Measurements from ENCODE around the gene CYP2R1. TPM values are rescaled to one million over a fixed set of nuclear protein-coding genes. Genes with fewer than 3 reads are reported as not detected.

Gene CYP2R1
- total and polyA plus RNA-seq, 2 donors from 2014 or later, result 11.6 to 18.5 TPM

GRCh38 chr11:14906578-14906977, 14.5 kb upstream of the CYP2R1 start:
- H3K9ac ChIP-seq (ENCODE audit: low read length in 3 of 3), result no peak overlapping the region
- no peak for TF ChIP-seq CTCF (IDR thresholded peaks at IDR 0.05; ENCODE audit: borderline replicate concordance, extremely low read depth, insufficient read depth)
- peaks cover 0 to 4% (median 0%) of the 10 kb centered on the region in 3 donors for H3K4me1 ChIP-seq (ENCODE audit: control insufficient read depth in 2 of 3, insufficient read depth in 2 of 3, low read depth in 1 of 3, low read length in 3 of 3)
- intact Hi-C loops (cut with DNase I), result loop anchor here (10.0 kb wide), 1 partner anchor 168 kb away; the partner anchor contains the start of gene CALCB
- FAIRE-seq (no peak), DNase-seq (no peak)
- H3K27me3 ChIP-seq (ENCODE audit: control insufficient read depth, insufficient read depth, low read length), result no peaks in the 10 kb centered on the region
- no peak overlapping the region for H3K4me3 ChIP-seq (ENCODE audit: low read length in 3 of 3)
- no peaks in the 10 kb centered on the region for H3K9me3 ChIP-seq (ENCODE audit: control insufficient read depth in 2 of 3, insufficient read depth in 1 of 3, low read length in 3 of 3)
- no peaks in the 10 kb centered on the region for H3K36me3 ChIP-seq (ENCODE audit: control insufficient read depth in 2 of 3, insufficient read depth in 3 of 3, low read length in 3 of 3)
- no peak overlapping the region for H3K27ac ChIP-seq (ENCODE audit: low read depth in 2 of 2, low read length in 2 of 2)

GRCh38 chr11:14905104-14906033, 13.3 kb upstream of the CYP2R1 start:
- H3K9ac ChIP-seq (ENCODE audit: low read length in 3 of 3), result peak overlapping the region; percentile 11 to 74 (median 38)
- no peaks in the 10 kb centered on the region for H3K9me3 ChIP-seq (ENCODE audit: control insufficient read depth in 2 of 3, insufficient read depth in 1 of 3, low read length in 3 of 3)
- TF ChIP-seq CTCF (IDR thresholded peaks at IDR 0.05; ENCODE audit: borderline replicate concordance, extremely low read depth, insufficient read depth), result peak; percentile 28
- no peaks in the 10 kb centered on the region for H3K27me3 ChIP-seq (ENCODE audit: control insufficient read depth, insufficient read depth, low read length)
- no peak overlapping the region for H3K27ac ChIP-seq (ENCODE audit: low read depth in 2 of 2, low read length in 2 of 2)
- peak overlapping the region; percentile 65 to 75 (median 71) for H3K4me3 ChIP-seq (ENCODE audit: low read length in 3 of 3)
- peaks cover 0 to 4% (median 0%) of the 10 kb centered on the region in 3 donors for H3K4me1 ChIP-seq (ENCODE audit: control insufficient read depth in 2 of 3, insufficient read depth in 2 of 3, low read depth in 1 of 3, low read length in 3 of 3)
- DNase-seq (peak; percentile 75 to 82 (median 79)), FAIRE-seq (no peak)
- intact Hi-C loops (cut with DNase I), result loop anchor here (10.0 kb wide), 1 partner anchor 169 kb away; the partner anchor contains the start of gene CALCB
- no peaks in the 10 kb centered on the region for H3K36me3 ChIP-seq (ENCODE audit: control insufficient read depth in 2 of 3, insufficient read depth in 3 of 3, low read length in 3 of 3)

GRCh38 chr11:14904745-14905103, 12.7 kb upstream of the CYP2R1 start:
- Histone ChIP-seq H3K27me3 (ENCODE audit: control insufficient read depth, insufficient read depth, low read length) (no peaks in the 10 kb centered on the region), H3K9me3 (ENCODE audit: control insufficient read depth in 2 of 3, insufficient read depth in 1 of 3, low read length in 3 of 3) (no peaks in the 10 kb centered on the region), H3K4me1 (ENCODE audit: control insufficient read depth in 2 of 3, insufficient read depth in 2 of 3, low read depth in 1 of 3, low read length in 3 of 3) (peaks cover 0 to 4% (median 0%) of the 10 kb centered on the region in 3 donors), H3K9ac (ENCODE audit: low read length in 3 of 3) (peak overlapping the region in 1 of 3 donors; percentile 74), H3K4me3 (ENCODE audit: low read length in 3 of 3) (peak overlapping the region; percentile 65 to 75 (median 71)), H3K27ac (ENCODE audit: low read depth in 2 of 2, low read length in 2 of 2) (no peak overlapping the region), H3K36me3 (ENCODE audit: control insufficient read depth in 2 of 3, insufficient read depth in 3 of 3, low read length in 3 of 3) (no peaks in the 10 kb centered on the region)
- intact Hi-C loops (cut with DNase I), result loop anchor here (10.0 kb wide), 1 partner anchor 170 kb away; the partner anchor contains the start of gene CALCB
- FAIRE-seq (no peak), DNase-seq (peak; percentile 80 to 90 (median 86))
- peak; percentile 86 for TF ChIP-seq CTCF (IDR thresholded peaks at IDR 0.05; ENCODE audit: borderline replicate concordance, extremely low read depth, insufficient read depth)
